NCI-H1694 treated with DMSO at 0.1 percent for 48 hours (cell line): ENCODE data around the gene MYT1.
"Not testable (repeated sequence)": the region's sequence is repeated elsewhere in the genome, so short reads cannot be mapped to it uniquely, and the experiment has no call there.

Experiments used
- DNase-seq: peaks from one replicate; lab custom pipeline; 2025; lab: John Stamatoyannopoulos, UW

MYT1 gene

GRCh38 chr20:64164123-64164836 is at the start of gene MYT1:
MYT1 (plus strand) TSS chr20:64164452; CDS start chr20:64198862, 34,410 bp downstream.
- DNase-seq, result peak; percentile 89

- no peak for DNase-seq
These were observed 48.9 kb upstream of the MYT1 start for GRCh38 chr20:64115171-64115911.

GRCh38 chr20:64116016-64116415 is 48.2 kb upstream of the MYT1 start:
- no peak for DNase-seq

- DNase-seq, result no peak
These were observed 47.5 kb upstream of the MYT1 start for GRCh38 chr20:64116541-64117431.

GRCh38 chr20:64117432-64117777 is 46.8 kb upstream of the MYT1 start:
- not testable (repeated sequence) for DNase-seq

GRCh38 chr20:64119301-64119680 is 45.0 kb upstream of the MYT1 start:
- no peak for DNase-seq

GRCh38 chr20:64119681-64120341 is 44.4 kb upstream of the MYT1 start:
- DNase-seq, result no peak

GRCh38 chr20:64121586-64121985 is 42.7 kb upstream of the MYT1 start:
- no peak for DNase-seq

- DNase-seq, result not testable (repeated sequence)
These were observed 41.3 kb upstream of the MYT1 start for GRCh38 chr20:64122927-64123326.

- not testable (repeated sequence) for DNase-seq
These were observed 40.7 kb upstream of the MYT1 start for GRCh38 chr20:64123517-64123916.

GRCh38 chr20:64129146-64129782 is 35.0 kb upstream of the MYT1 start:
- no peak for DNase-seq

GRCh38 chr20:64130271-64130670 is 34.0 kb upstream of the MYT1 start:
- no peak for DNase-seq

GRCh38 chr20:64130876-64131275 is 33.4 kb upstream of the MYT1 start:
- no peak for DNase-seq

- DNase-seq, result no peak
These were observed 32.8 kb upstream of the MYT1 start for GRCh38 chr20:64131406-64131805.

- DNase-seq, result no peak
These were observed 30.3 kb upstream of the MYT1 start for GRCh38 chr20:64133951-64134407.

- DNase-seq, result not testable (repeated sequence)
These were observed 29.5 kb upstream of the MYT1 start for GRCh38 chr20:64134744-64135143.

- no peak for DNase-seq
These were observed 28.1 kb upstream of the MYT1 start for GRCh38 chr20:64136004-64136710.

GRCh38 chr20:64137598-64138031 is 26.6 kb upstream of the MYT1 start:
- no peak for DNase-seq

- no peak for DNase-seq
These were observed 25.9 kb upstream of the MYT1 start for GRCh38 chr20:64138276-64138815.
